Measurements from ENCODE around the gene MYH6. TPM values are rescaled to one million over a fixed set of nuclear protein-coding genes. Genes with fewer than 3 reads are reported as not detected.

The MYH6 gene
- total RNA-seq, 1 experiment from 2014 or later: 0.07 TPM

GRCh38 chr14:23364164-23365035 lies 43.7 kb downstream of the MYH6 start:
- H2AFZ ChIP-seq (ENCODE audit: low read length): no peak overlapping the region
- no CpG with 5 or more reads among the region's 21 CpGs for WGBS (ENCODE audit: extremely low coverage, insufficient read length, low lambda C conversion rate)
- peak; percentile 70 for DNase-seq
- no peak overlapping the region for H3K56ac ChIP-seq (ENCODE audit: insufficient read length, low read depth, low read length)
- H3T11ph ChIP-seq (ENCODE audit: low read length): no peak overlapping the region
- H3K79me1 ChIP-seq (ENCODE audit: insufficient read depth, low read depth, low read length, poor library complexity, severe bottlenecking): no peaks in the 10 kb centered on the region
- no peak overlapping the region for H3K27ac ChIP-seq (ENCODE audit: insufficient read length, low read depth, low read length)
- no peak overlapping the region for H2BK120ac ChIP-seq (ENCODE audit: low read depth, low read length, poor library complexity, severe bottlenecking)
- no peak overlapping the region for H3K23ac ChIP-seq (ENCODE audit: insufficient read length, low read depth, low read length)
- H3K27ac Mint-ChIP-seq: peak overlapping the region; percentile 90 to 93 (median 90)
- H3K27me3 ChIP-seq (ENCODE audit: insufficient read depth, low read length): no peaks in the 10 kb centered on the region; the same call in 1 of the 2 replicates
- no peak overlapping the region for H2BK5ac ChIP-seq (ENCODE audit: insufficient read length, low read length)
- no peak overlapping the region for H3K4ac ChIP-seq (ENCODE audit: low read depth, low read length)
- H3K4me3 Mint-ChIP-seq: peak overlapping the region; percentile 79 to 94
- H3K4me2 ChIP-seq (ENCODE audit: insufficient read depth, insufficient read length, low read length): peak overlapping the region; percentile 56
- H3K23me2 ChIP-seq (ENCODE audit: insufficient read length, low read depth, low read length, poor library complexity, severe bottlenecking): peaks cover 23% of the 10 kb centered on the region
- peaks cover 19 to 38% (median 25%) of the 10 kb centered on the region in 3 experiments for H3K36me3 Mint-ChIP-seq (ENCODE audit: insufficient read depth in 1 of 3, low read depth in 3 of 3)
- H3K79me2 ChIP-seq (ENCODE audit: insufficient read depth, low read length): no peaks in the 10 kb centered on the region
- peaks cover 4% of the 10 kb centered on the region; the same call in 1 of the 2 replicates for H3K4me1 ChIP-seq (ENCODE audit: insufficient read depth, low read length)
- H2BK20ac ChIP-seq (ENCODE audit: low read depth, low read length, poor library complexity, severe bottlenecking): no peak overlapping the region
- no peak overlapping the region for H2BK15ac ChIP-seq (ENCODE audit: low read depth, low read length)
- H4K20me1 ChIP-seq (ENCODE audit: control insufficient read depth, insufficient read depth, insufficient read length): no peaks in the 10 kb centered on the region
- peak overlapping the region; percentile 34; the same call in 1 of the 2 replicates for H3K14ac ChIP-seq (ENCODE audit: insufficient read depth, low read length)
- H4K8ac ChIP-seq (replicated peaks; ENCODE audit: insufficient read length, low read depth, low read length): no peak overlapping the region
- no peaks in the 10 kb centered on the region for H3K9me3 ChIP-seq (ENCODE audit: control insufficient read depth, low read depth, low read length)
- no peak overlapping the region for H2AK5ac ChIP-seq (ENCODE audit: insufficient read length, low read length)
- peak overlapping the region; percentile 18 for H3K9ac ChIP-seq (ENCODE audit: extremely low read depth, insufficient read length, low read length)
- H3K9me3 Mint-ChIP-seq: peaks cover 0 to 2% of the 10 kb centered on the region in 2 experiments; a peak in 1 of 5 replicates
- peaks cover 29% of the 10 kb centered on the region for H3K27me3 Mint-ChIP-seq (ENCODE audit: low read depth)
- no peak overlapping the region for H2BK12ac ChIP-seq (ENCODE audit: insufficient read length, low read depth, low read length)
- H3K18ac ChIP-seq (ENCODE audit: insufficient read length, low read depth, low read length): peak overlapping the region; percentile 9
- H4K5ac ChIP-seq (ENCODE audit: insufficient read length, low read depth, low read length): no peak overlapping the region
- TF ChIP-seq CTCF (conservative IDR thresholded peaks at IDR 0.05): no peak
- no peak overlapping the region for H4K91ac ChIP-seq (ENCODE audit: insufficient read length, low read depth, low read length)
- H3K4me1 Mint-ChIP-seq: peaks cover 32 to 38% of the 10 kb centered on the region in 2 experiments
